Upper lobe of left lung (tissue), 6 donors: ENCODE results near the gene SHROOM2. TPM values are rescaled to one million over a fixed set of nuclear protein-coding genes. Genes with fewer than 3 reads are reported as not detected.

Source experiments
- ATAC-seq, 2 donors: fragments of 200-7000 bp; cut with Tn5 transposase; one replicate each; pipeline ENCODE4 v1.9.1; 2022; ENCODE audit warnings: mild to moderate bottlenecking in 2 of 2, moderate library complexity in 2 of 2; ENCODE audit not compliant: low FRiP score in 2 of 2
- DNase-seq, 2 donors: peaks; one replicate each; pipeline ENCODE4 v3.0.0-alpha.2; 2019 to 2020
- H3K27ac ChIP-seq, 4 donors: fragments of 200-600 bp; sonication (generic); one replicate each; pipeline ENCODE4 v1.5.1; 2016 to 2019
- H3K27me3 ChIP-seq, 4 donors: fragments of 200-600 bp; sonication (generic); one replicate each; pipeline ENCODE4 v1.5.1; 2017 to 2019
- H3K36me3 ChIP-seq, 4 donors: fragments of 200-600 bp; sonication (generic); one replicate each; pipeline ENCODE4 v1.5.1; 2016 to 2019
- H3K4me1 ChIP-seq, 4 donors: fragments of 200-600 bp; sonication (generic); one replicate each; pipeline ENCODE4 v1.5.1; 2018 to 2019
- H3K4me3 ChIP-seq, 4 donors: fragments of 200-600 bp; sonication (generic); one replicate each; pipeline ENCODE4 v1.5.1; 2017 to 2019; ENCODE audit warnings: mild to moderate bottlenecking in 2 of 4, moderate library complexity in 1 of 4
- H3K9me3 ChIP-seq, 4 donors: fragments of 200-600 bp; sonication (generic); one replicate each; pipeline ENCODE4 v1.5.1; 2018 to 2019
- EP300 ChIP-seq, 4 donors: sonication (generic); formaldehyde crosslinking; IDR thresholded peaks; one replicate each; pipeline ENCODE4 v1.5.1; 2017; ENCODE audit warnings: antibody characterized with exemption in 4 of 4, control low read depth in 2 of 4
- POLR2A ChIP-seq, 4 donors: fragments of 450-650 bp; IDR thresholded peaks; one replicate each; pipeline ENCODE4 v1.5.1; 2016 to 2017; ENCODE audit warnings: antibody characterized with exemption in 4 of 4, mild to moderate bottlenecking in 2 of 4
- POLR2AphosphoS5 ChIP-seq, 2 donors: sonication (generic); formaldehyde crosslinking; IDR thresholded peaks; one replicate each; pipeline ENCODE4 v1.5.1; 2017; ENCODE audit warnings: antibody characterized with exemption in 2 of 2
- WGBS, 2 donors: methylation state at CpG; one replicate each; pipeline ENCODE4 v1.1.5; 2017 to 2018; 5-methylcytosine and 5-hydroxymethylcytosine counted together
- total RNA-seq, 6 donors: library from RNA; depleted of rRNA in 4 of 6; stranded (reverse); fragments of >200 nt in 4 of 6; gene quantifications; one replicate each; pipeline versions ENCODE4 v1.1.0 to v1.2.1, GENCODE V29; 2016 to 2021
- TF ChIP-seq, protein P1 (sequence below), 6 experiments: fragments of 450-650 bp in 4 of 6; fragments of 200-600 bp in 2 of 6; sonication (generic) in 2 of 6; IDR thresholded peaks; one replicate each; pipeline ENCODE4 v1.5.1; 2016 to 2019; ENCODE audit warnings: antibody characterized with exemption in 6 of 6
- donor health status: DM: no; HTN: no; CAD: no; lungs with moderate emphysema.
- donor health status: DM: no; HTN: yes; CAD: no; lungs with severe emphysema.

Gene SHROOM2
- total RNA-seq, 6 donors from 2014 or later, result 6.6 to 22.9 (median 11.5) TPM

- peaks cover 0 to 2% (median 0%) of the 10 kb centered on the region in 4 donors for H3K9me3 ChIP-seq
- no peaks in the 10 kb centered on the region for H3K36me3 ChIP-seq
- peak overlapping the region; percentile 48 to 79 (median 61) for H3K27ac ChIP-seq
- H3K27me3 ChIP-seq, result no peaks in the 10 kb centered on the region
- DNase-seq (no peak), ATAC-seq (peak; percentile 49 to 64)
- TF ChIP-seq POLR2AphosphoS5 (IDR thresholded peaks at IDR 0.05), result no peak
- TF ChIP-seq POLR2A (IDR thresholded peaks at IDR 0.05), result no peak
- TF ChIP-seq, protein P1, sequence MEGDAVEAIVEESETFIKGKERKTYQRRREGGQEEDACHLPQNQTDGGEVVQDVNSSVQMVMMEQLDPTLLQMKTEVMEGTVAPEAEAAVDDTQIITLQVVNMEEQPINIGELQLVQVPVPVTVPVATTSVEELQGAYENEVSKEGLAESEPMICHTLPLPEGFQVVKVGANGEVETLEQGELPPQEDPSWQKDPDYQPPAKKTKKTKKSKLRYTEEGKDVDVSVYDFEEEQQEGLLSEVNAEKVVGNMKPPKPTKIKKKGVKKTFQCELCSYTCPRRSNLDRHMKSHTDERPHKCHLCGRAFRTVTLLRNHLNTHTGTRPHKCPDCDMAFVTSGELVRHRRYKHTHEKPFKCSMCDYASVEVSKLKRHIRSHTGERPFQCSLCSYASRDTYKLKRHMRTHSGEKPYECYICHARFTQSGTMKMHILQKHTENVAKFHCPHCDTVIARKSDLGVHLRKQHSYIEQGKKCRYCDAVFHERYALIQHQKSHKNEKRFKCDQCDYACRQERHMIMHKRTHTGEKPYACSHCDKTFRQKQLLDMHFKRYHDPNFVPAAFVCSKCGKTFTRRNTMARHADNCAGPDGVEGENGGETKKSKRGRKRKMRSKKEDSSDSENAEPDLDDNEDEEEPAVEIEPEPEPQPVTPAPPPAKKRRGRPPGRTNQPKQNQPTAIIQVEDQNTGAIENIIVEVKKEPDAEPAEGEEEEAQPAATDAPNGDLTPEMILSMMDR (IDR thresholded peaks at IDR 0.05), result no peak
- no peak for TF ChIP-seq EP300 (IDR thresholded peaks at IDR 0.05)
- no peak overlapping the region for H3K4me3 ChIP-seq
- H3K4me1 ChIP-seq, result peaks cover 0 to 11% (median 0%) of the 10 kb centered on the region in 4 donors
- WGBS, 2 donors, result 42 to 56% methylated on average over 11 to 13 of the region's 13 CpGs
Observed at GRCh38 chrX:9866633-9867032, 80.4 kb downstream of the SHROOM2 start.

- 54 to 65% methylated on average over 5 to 9 of the region's 9 CpGs for WGBS, 2 donors
- DNase-seq (no peak), ATAC-seq (no peak)
- Histone ChIP-seq H3K9me3 (peaks cover 0 to 2% (median 0%) of the 10 kb centered on the region in 4 donors), H3K4me1 (peaks cover 0 to 11% (median 0%) of the 10 kb centered on the region in 4 donors), H3K27me3 (no peaks in the 10 kb centered on the region), H3K36me3 (no peaks in the 10 kb centered on the region), H3K27ac (peak overlapping the region; percentile 30 to 79 (median 58)), H3K4me3 (no peak overlapping the region)
- TF ChIP-seq POLR2AphosphoS5 (IDR thresholded peaks at IDR 0.05) (no peak), POLR2A (IDR thresholded peaks at IDR 0.05) (no peak), EP300 (IDR thresholded peaks at IDR 0.05) (no peak)
Observed at GRCh38 chrX:9867226-9867625, 81.0 kb downstream of the SHROOM2 start.

DNA sequence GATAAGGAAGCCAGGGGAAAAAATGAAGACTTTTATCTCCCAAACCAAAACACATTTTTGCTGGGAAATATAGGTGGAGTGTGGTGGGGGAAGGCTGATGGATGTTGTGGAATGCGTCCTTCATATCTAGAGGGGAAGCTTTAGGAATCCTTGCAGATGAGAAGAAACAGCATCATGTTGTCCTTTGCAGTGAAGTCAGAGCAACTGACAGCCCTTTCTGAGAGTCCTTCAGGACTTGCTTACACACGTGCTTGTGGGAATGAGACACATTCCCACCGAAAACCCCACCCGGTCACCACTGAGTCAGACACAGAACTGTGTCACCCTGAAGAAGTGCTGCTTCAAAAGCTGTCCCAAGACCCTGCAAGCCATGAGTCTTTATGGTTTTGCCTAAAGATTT lies 81.5 kb downstream of the SHROOM2 start:
- Histone ChIP-seq H3K4me3 (no peak overlapping the region), H3K27ac (peak overlapping the region in 3 of 4 donors; percentile 48 to 79 (median 68)), H3K36me3 (no peaks in the 10 kb centered on the region), H3K4me1 (peaks cover 0 to 11% (median 0%) of the 10 kb centered on the region in 4 donors), H3K9me3 (no peaks in the 10 kb centered on the region), H3K27me3 (no peaks in the 10 kb centered on the region)
- TF ChIP-seq POLR2A (IDR thresholded peaks at IDR 0.05) (no peak), POLR2AphosphoS5 (IDR thresholded peaks at IDR 0.05) (no peak), EP300 (IDR thresholded peaks at IDR 0.05) (no peak)
- TF ChIP-seq, protein P1 (IDR thresholded peaks at IDR 0.05), result no peak
- DNase-seq (no peak), ATAC-seq (no peak)
- 59 to 62% methylated on average over 4 of the region's 4 CpGs for whole genome bisulfite sequencing, 2 donors

GRCh38 chrX:9871701-9872268 lies 85.6 kb downstream of the SHROOM2 start:
- H3K27me3 ChIP-seq, result no peaks in the 10 kb centered on the region
- peaks cover 0 to 5% (median 2%) of the 10 kb centered on the region in 4 donors for H3K4me1 ChIP-seq
- TF ChIP-seq POLR2AphosphoS5 (IDR thresholded peaks at IDR 0.05) (no peak), EP300 (IDR thresholded peaks at IDR 0.05) (no peak), POLR2A (IDR thresholded peaks at IDR 0.05) (no peak)
- TF ChIP-seq, protein P1 (IDR thresholded peaks at IDR 0.05), result no peak
- no peaks in the 10 kb centered on the region for H3K9me3 ChIP-seq
- WGBS, 2 donors, result 81% methylated on average over 1 of the region's 1 CpG; no CpG with 5 or more reads in 1 of the 2 donors
- DNase-seq (no peak), ATAC-seq (no peak)
- no peak overlapping the region for H3K27ac ChIP-seq
- no peak overlapping the region for H3K4me3 ChIP-seq
- H3K36me3 ChIP-seq, result no peaks in the 10 kb centered on the region

DNA sequence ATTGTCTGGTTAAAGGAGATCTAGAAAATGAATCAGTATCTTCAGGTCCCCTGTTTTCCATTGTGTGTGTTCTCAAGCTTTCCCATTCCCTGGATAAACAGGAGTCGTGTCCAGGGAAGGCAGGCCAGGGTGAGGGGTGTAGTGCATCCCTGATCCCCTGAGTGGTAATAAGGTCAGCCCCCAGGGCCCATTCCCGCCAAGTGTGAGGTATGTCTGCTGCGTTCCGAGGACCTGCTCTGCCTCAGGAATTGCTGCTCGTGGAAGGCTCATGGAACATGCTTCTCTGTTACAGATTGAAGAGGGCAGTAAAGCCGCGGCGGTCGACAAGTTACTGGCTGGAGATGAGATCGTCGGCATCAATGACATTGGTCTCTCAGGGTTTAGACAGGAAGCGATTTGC lies 87.1 kb downstream of the SHROOM2 start:
- WGBS, 2 donors, result 92% methylated on average over 3 to 12 of the region's 12 CpGs
- Histone ChIP-seq H3K27ac (peak overlapping the region in 1 of 4 donors; percentile 3), H3K9me3 (no peaks in the 10 kb centered on the region), H3K4me1 (peaks cover 0 to 5% (median 0%) of the 10 kb centered on the region in 4 donors), H3K27me3 (no peaks in the 10 kb centered on the region), H3K4me3 (no peak overlapping the region), H3K36me3 (no peaks in the 10 kb centered on the region)
- ATAC-seq (no peak), DNase-seq (no peak)
- no peak for TF ChIP-seq POLR2AphosphoS5 (IDR thresholded peaks at IDR 0.05)
- TF ChIP-seq POLR2A (IDR thresholded peaks at IDR 0.05), result no peak
- TF ChIP-seq EP300 (IDR thresholded peaks at IDR 0.05), result no peak
- TF ChIP-seq, protein P1 (IDR thresholded peaks at IDR 0.05), result no peak
